OCI-LY3 (cell line): ENCODE results near the gene SPON2.

ENCODE experiments used
- EZH2phosphoT487 ChIP-seq: fragments of 200-600 bp; shearing (Covaris generic); IDR thresholded peaks from 2 replicates; pipeline ENCODE4 v1.6.1; 2018; ENCODE audit warnings: antibody characterized with exemption, mixed run types, low read depth
- TF ChIP-seq, protein P1 (sequence below): fragments of 200-600, 300-600 bp; sonication (generic); IDR thresholded peaks from 2 replicates; pipeline ENCODE4 v1.5.1; 2014; ENCODE audit warnings: antibody characterized with exemption, low read length, low read depth

DNA sequence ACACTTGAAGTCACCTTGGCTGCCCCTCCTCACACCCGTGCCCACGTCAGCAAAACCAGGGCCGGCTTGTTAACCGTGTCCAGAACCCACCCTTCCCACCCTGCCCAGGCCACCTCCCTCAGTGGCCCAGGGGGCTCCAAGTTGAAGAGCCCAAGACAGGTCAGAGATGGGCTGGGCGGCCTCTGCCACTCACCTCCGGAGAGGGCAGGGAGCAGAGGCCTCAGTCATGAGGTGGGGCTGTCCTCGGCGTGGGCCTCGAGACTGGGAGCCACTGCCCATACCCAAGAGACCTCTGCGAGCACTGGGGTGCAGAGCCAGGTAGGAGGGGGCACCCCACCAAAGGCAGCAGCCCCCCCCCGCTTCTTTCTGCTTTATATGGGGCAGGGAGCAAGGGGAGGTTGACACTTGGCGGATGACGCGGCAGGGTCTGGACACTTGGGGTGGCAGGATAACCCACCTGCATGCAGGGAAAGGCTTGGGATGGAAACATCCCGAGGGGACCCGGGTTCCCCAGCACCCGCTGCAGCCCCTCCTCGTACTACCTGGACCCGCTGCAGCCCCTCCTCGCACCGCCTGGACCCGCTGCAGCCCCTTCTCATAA lies 38.0 kb upstream of the SPON2 start:
- TF ChIP-seq, protein P1, sequence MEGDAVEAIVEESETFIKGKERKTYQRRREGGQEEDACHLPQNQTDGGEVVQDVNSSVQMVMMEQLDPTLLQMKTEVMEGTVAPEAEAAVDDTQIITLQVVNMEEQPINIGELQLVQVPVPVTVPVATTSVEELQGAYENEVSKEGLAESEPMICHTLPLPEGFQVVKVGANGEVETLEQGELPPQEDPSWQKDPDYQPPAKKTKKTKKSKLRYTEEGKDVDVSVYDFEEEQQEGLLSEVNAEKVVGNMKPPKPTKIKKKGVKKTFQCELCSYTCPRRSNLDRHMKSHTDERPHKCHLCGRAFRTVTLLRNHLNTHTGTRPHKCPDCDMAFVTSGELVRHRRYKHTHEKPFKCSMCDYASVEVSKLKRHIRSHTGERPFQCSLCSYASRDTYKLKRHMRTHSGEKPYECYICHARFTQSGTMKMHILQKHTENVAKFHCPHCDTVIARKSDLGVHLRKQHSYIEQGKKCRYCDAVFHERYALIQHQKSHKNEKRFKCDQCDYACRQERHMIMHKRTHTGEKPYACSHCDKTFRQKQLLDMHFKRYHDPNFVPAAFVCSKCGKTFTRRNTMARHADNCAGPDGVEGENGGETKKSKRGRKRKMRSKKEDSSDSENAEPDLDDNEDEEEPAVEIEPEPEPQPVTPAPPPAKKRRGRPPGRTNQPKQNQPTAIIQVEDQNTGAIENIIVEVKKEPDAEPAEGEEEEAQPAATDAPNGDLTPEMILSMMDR, result no peak
- no peak for TF ChIP-seq EZH2phosphoT487
